ENCODE results near the gene GSPT2. TPM values are rescaled to one million over a fixed set of nuclear protein-coding genes. Genes with fewer than 3 reads are reported as not detected.
A peak's percentile ranks its signal among the peaks of the same experiment; 100 is the strongest.
"Not testable (repeated sequence)": the region's sequence is repeated elsewhere in the genome, so short reads cannot be mapped to it uniquely, and the experiment has no call there.

The GSPT2 gene
- 1 to 10 TPM; 1.2 to 2.8 (median 1.8) TPM for total RNA-seq

GRCh38 chrX:51743179-51743957 is at the start of gene GSPT2:
TSS of gene GSPT2 (plus strand) at chrX:51743442. CDS start at chrX:51743627, 185 bp downstream.
- no peak for TF ChIP-seq CTCF (IDR thresholded peaks at IDR 0.05)
- no peak for TF ChIP-seq POLR2A (IDR thresholded peaks at IDR 0.05)
- no peak for TF ChIP-seq POLR2AphosphoS5 (IDR thresholded peaks at IDR 0.05)
- no peak for TF ChIP-seq EP300 (IDR thresholded peaks at IDR 0.05)
- H3K27me3 ChIP-seq: no peaks in the 10 kb centered on the region
- H3K9me3 ChIP-seq: no peaks in the 10 kb centered on the region
- WGBS: 38% methylated on average over 58 of the region's 63 CpGs
- H3K4me3 ChIP-seq: peak within 1 kb of the TSS; percentile 54
- H3K36me3 ChIP-seq: no peaks in the 10 kb centered on the region
- H3K27ac ChIP-seq: no peak within 1 kb of the TSS
- H3K4me1 ChIP-seq: no peaks in the 10 kb centered on the region
- peak; percentile 63 to 76 for DNase-seq (ENCODE audit: low spot score in 2 of 2)

GRCh38 chrX:51694254-51694653 is 49.0 kb upstream of the GSPT2 start:
- TF ChIP-seq EP300 (IDR thresholded peaks at IDR 0.05): no peak
- no peak for TF ChIP-seq POLR2A (IDR thresholded peaks at IDR 0.05)
- TF ChIP-seq CTCF (IDR thresholded peaks at IDR 0.05): no peak
- no peak for TF ChIP-seq POLR2AphosphoS5 (IDR thresholded peaks at IDR 0.05)
- 74% methylated on average over 6 of the region's 6 CpGs for WGBS
- DNase-seq (ENCODE audit: low spot score in 2 of 2): no peak
- Histone ChIP-seq H3K9me3 (no peaks in the 10 kb centered on the region), H3K27ac (no peak overlapping the region), H3K4me1 (no peaks in the 10 kb centered on the region), H3K36me3 (no peaks in the 10 kb centered on the region), H3K27me3 (no peaks in the 10 kb centered on the region), H3K4me3 (no peak overlapping the region)

- H3K4me1 ChIP-seq: no peaks in the 10 kb centered on the region
- H3K36me3 ChIP-seq: no peaks in the 10 kb centered on the region
- no peak for TF ChIP-seq POLR2A (IDR thresholded peaks at IDR 0.05)
- TF ChIP-seq POLR2AphosphoS5 (IDR thresholded peaks at IDR 0.05): no peak
- TF ChIP-seq EP300 (IDR thresholded peaks at IDR 0.05): no peak
- TF ChIP-seq CTCF (IDR thresholded peaks at IDR 0.05): no peak
- 82% methylated on average over 7 of the region's 8 CpGs for WGBS
- no peak overlapping the region for H3K27ac ChIP-seq
- no peaks in the 10 kb centered on the region for H3K27me3 ChIP-seq
- no peak for DNase-seq (ENCODE audit: low spot score in 2 of 2)
- no peaks in the 10 kb centered on the region for H3K9me3 ChIP-seq
- no peak overlapping the region for H3K4me3 ChIP-seq
Observed at GRCh38 chrX:51697397-51697796, 45.8 kb upstream of the GSPT2 start.

GRCh38 chrX:51710277-51711164 is 32.7 kb upstream of the GSPT2 start, which contains the start of gene CENPVL1:
TSS of gene CENPVL1 (plus strand) at chrX:51710512. CDS start at chrX:51710512, 0 bp downstream.
- H3K4me1 ChIP-seq: not testable (repeated sequence)
- no CpG with 5 or more reads among the region's 87 CpGs for WGBS

GRCh38 chrX:51712943-51713647 is 30.1 kb upstream of the GSPT2 start:
- not testable (repeated sequence) for H3K4me1 ChIP-seq; H3K9me3 ChIP-seq; H3K27me3 ChIP-seq; DNase-seq (ENCODE audit: low spot score in 2 of 2); H3K4me3 ChIP-seq; H3K27ac ChIP-seq; H3K36me3 ChIP-seq
- no CpG with 5 or more reads among the region's 18 CpGs for WGBS

More at GRCh38 chrX:51710277-51711164, 32.7 kb upstream of the GSPT2 start, which contains the start of gene CENPVL1:
- not testable (repeated sequence) for DNase-seq (ENCODE audit: low spot score in 2 of 2); H3K4me3 ChIP-seq; H3K27me3 ChIP-seq; H3K27ac ChIP-seq; H3K36me3 ChIP-seq; H3K9me3 ChIP-seq

All from suprapubic skin (tissue), 4 donors.